NCI-H187 (cell line): ENCODE results near the gene STAB2.
A peak's percentile ranks its signal among the peaks of the same experiment; 100 is the strongest.

ENCODE experiments used
- DNase-seq, 2 experiments: peaks; one replicate each; lab custom pipeline; 2025; lab: John Stamatoyannopoulos, UW

Gene STAB2

GRCh38 chr12:103586791-103587370 lies at the start of gene STAB2:
TSS of gene STAB2 (plus strand) at chr12:103587273. CDS start at chr12:103587477, 204 bp downstream.
- no peak for DNase-seq

GRCh38 chr12:103538397-103538796 lies 48.7 kb upstream of the STAB2 start:
- no peak for DNase-seq

- no peak for DNase-seq
These were observed 46.8 kb upstream of the STAB2 start for GRCh38 chr12:103540319-103540718.

- no peak for DNase-seq
These were observed 45.0 kb upstream of the STAB2 start for GRCh38 chr12:103542078-103542477.

- DNase-seq = peak in 1 of 2 experiments; percentile 59
These were observed 40.1 kb upstream of the STAB2 start for GRCh38 chr12:103546959-103547358.

GRCh38 chr12:103547376-103547775 lies 39.7 kb upstream of the STAB2 start:
- DNase-seq = peak; percentile 58 to 79

GRCh38 chr12:103547929-103548328 lies 39.1 kb upstream of the STAB2 start:
- DNase-seq = peak; percentile 25 to 68

- DNase-seq = peak; percentile 56 to 70
These were observed 38.2 kb upstream of the STAB2 start for GRCh38 chr12:103548622-103549601.

GRCh38 chr12:103556890-103557627 lies 30.0 kb upstream of the STAB2 start:
- DNase-seq = no peak

GRCh38 chr12:103557628-103558010 lies 29.5 kb upstream of the STAB2 start:
- DNase-seq = no peak

- no peak for DNase-seq
These were observed 28.2 kb upstream of the STAB2 start for GRCh38 chr12:103558879-103559278.

- no peak for DNase-seq
These were observed 26.4 kb upstream of the STAB2 start for GRCh38 chr12:103560604-103561101.

- no peak for DNase-seq
These were observed 25.9 kb upstream of the STAB2 start for GRCh38 chr12:103561174-103561573.

GRCh38 chr12:103566398-103566797 lies 20.7 kb upstream of the STAB2 start:
- no peak for DNase-seq

- DNase-seq = no peak
These were observed 17.8 kb upstream of the STAB2 start for GRCh38 chr12:103569278-103569677.

GRCh38 chr12:103571286-103571685 lies 15.8 kb upstream of the STAB2 start:
- peak in 1 of 2 experiments; percentile 11 for DNase-seq

GRCh38 chr12:103572312-103573045 lies 14.6 kb upstream of the STAB2 start:
- no peak for DNase-seq

GRCh38 chr12:103573185-103573584 lies 13.9 kb upstream of the STAB2 start:
- no peak for DNase-seq

GRCh38 chr12:103578926-103579325 lies 8.1 kb upstream of the STAB2 start:
- DNase-seq = no peak

GRCh38 chr12:103580026-103580425 lies 7.0 kb upstream of the STAB2 start:
- no peak for DNase-seq

GRCh38 chr12:103583008-103583407 lies 4.1 kb upstream of the STAB2 start:
- DNase-seq = no peak

GRCh38 chr12:103586132-103586531 lies 941 bp upstream of the STAB2 start:
- no peak for DNase-seq
